ENCODE data around the gene KRTAP10-1.

Gene KRTAP10-1

GRCh38 chr21:44495611-44496563, 44.1 kb downstream of the KRTAP10-1 start:
- no peak overlapping the region for H3K4me3 ChIP-seq (ENCODE audit: low read length)
- no peak for TF ChIP-seq CTCF (conservative IDR thresholded peaks at IDR 0.05; ENCODE audit: low read length)
- no peak for DNase-seq (ENCODE audit: low read depth)

- no peak for TF ChIP-seq CTCF (conservative IDR thresholded peaks at IDR 0.05; ENCODE audit: low read length)
- no peak for DNase-seq (ENCODE audit: low read depth)
- H3K4me3 ChIP-seq (ENCODE audit: low read length) = no peak overlapping the region
These were observed 45.0 kb downstream of the KRTAP10-1 start for GRCh38 chr21:44494956-44495355.

GRCh38 chr21:44494418-44494817, 45.6 kb downstream of the KRTAP10-1 start:
- no peak for DNase-seq (ENCODE audit: low read depth)
- TF ChIP-seq CTCF (conservative IDR thresholded peaks at IDR 0.05; ENCODE audit: low read length) = no peak
- no peak overlapping the region for H3K4me3 ChIP-seq (ENCODE audit: low read length)

- H3K4me3 ChIP-seq (ENCODE audit: low read length) = no peak overlapping the region
- no peak for TF ChIP-seq CTCF (conservative IDR thresholded peaks at IDR 0.05; ENCODE audit: low read length)
- DNase-seq (ENCODE audit: low read depth) = no peak
These were observed 47.2 kb downstream of the KRTAP10-1 start for GRCh38 chr21:44492567-44493385.

- H3K4me3 ChIP-seq (ENCODE audit: low read length) = no peak overlapping the region
- DNase-seq (ENCODE audit: low read depth) = no peak
- no peak for TF ChIP-seq CTCF (conservative IDR thresholded peaks at IDR 0.05; ENCODE audit: low read length)
These were observed 49.2 kb downstream of the KRTAP10-1 start for GRCh38 chr21:44490816-44491215.

GRCh38 chr21:44490405-44490804, 49.6 kb downstream of the KRTAP10-1 start:
- no peak overlapping the region for H3K4me3 ChIP-seq (ENCODE audit: low read length)
- no peak for DNase-seq (ENCODE audit: low read depth)
- TF ChIP-seq CTCF (conservative IDR thresholded peaks at IDR 0.05; ENCODE audit: low read length) = no peak
